ENCODE measurements around the gene RBM20. TPM values are rescaled to one million over a fixed set of nuclear protein-coding genes. Genes with fewer than 3 reads are reported as not detected.

Gene RBM20
- total RNA-seq, 2 experiments from 2014 or later: 0.38 to 0.72 TPM

GRCh38 chr10:110859973-110860376, 215.8 kb downstream of the RBM20 start:
- Mint-ChIP-seq H3K4me3 (peak overlapping the region; percentile 29), H3K27me3 (no peaks in the 10 kb centered on the region), H3K27ac (peak overlapping the region; percentile 92), H3K9me3 (peaks cover 8% of the 10 kb centered on the region), H3K36me3 (ENCODE audit: low read depth) (peaks cover 23% of the 10 kb centered on the region), H3K4me1 (ENCODE audit: low read depth) (peaks cover 79% of the 10 kb centered on the region)
- ChIA-PET CTCF (interaction anchor here (0.9 to 2.5 kb wide), 5 partner anchors 9 to 112 kb away, joined by 3 to 10 read pairs (median 5); no protein-coding TSS in a partner anchor), POLR2A (interaction anchor here (0.9 to 4.6 kb wide), 9 partner anchors 10 to 556 kb away, joined by 3 to 25 read pairs (median 3); partner anchors contain the start of gene PDCD4)
- no peak for TF ChIP-seq CTCF (IDR thresholded peaks at IDR 0.05)
- ATAC-seq (no peak), DNase-seq (no peak)
- intact Hi-C loops (cut with micrococcal nuclease): loop anchor here (5.0 kb wide), 1 partner anchor 58 kb away; no protein-coding TSS in a partner anchor

DNA sequence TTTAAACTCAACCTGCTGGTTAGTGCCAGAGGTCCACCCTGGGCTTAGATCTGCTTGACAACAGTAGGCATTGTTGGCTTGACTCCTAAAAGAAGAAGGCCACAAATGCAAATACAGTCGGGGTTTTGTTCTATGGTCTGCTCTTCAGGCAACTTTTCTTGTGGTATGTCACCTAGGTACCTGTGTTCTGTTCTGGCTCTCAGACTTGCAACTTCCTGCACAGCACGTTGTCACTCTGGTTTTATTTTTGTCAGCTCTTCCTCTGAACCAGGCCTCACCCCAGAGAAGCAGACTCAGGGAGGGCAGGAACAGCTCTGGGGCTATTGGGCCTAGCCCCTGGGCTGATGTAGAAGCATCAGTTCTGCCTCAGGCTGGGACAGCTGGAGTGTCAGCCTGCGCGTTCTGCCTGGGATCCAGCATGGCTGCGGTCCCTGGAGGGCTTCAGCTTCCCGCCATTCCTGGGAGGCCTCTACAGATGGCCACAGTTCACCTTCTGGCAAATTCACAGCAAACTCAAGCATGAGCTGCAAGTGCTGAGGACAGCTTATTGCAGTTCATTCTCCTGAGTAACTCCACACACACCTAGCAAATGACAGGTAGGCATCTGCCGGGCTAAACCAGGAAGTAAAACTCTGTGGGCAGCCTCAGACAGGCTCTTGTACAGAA, 216.6 kb downstream of the RBM20 start:
- no peak for TF ChIP-seq CTCF (IDR thresholded peaks at IDR 0.05)
- peaks cover 23% of the 10 kb centered on the region for H3K36me3 Mint-ChIP-seq (ENCODE audit: low read depth)
- peak overlapping the region; percentile 51 for H3K4me3 Mint-ChIP-seq
- ChIA-PET POLR2A (interaction anchor here (0.7 to 4.6 kb wide), 10 partner anchors 8 to 557 kb away, joined by 3 to 25 read pairs (median 5); no protein-coding TSS in a partner anchor), CTCF (interaction anchor here (1.4 to 2.5 kb wide), 5 partner anchors 9 to 57 kb away, joined by 3 to 15 read pairs (median 5); partner anchors contain the start of gene PDCD4)
- H3K9me3 Mint-ChIP-seq: peaks cover 7% of the 10 kb centered on the region
- peak overlapping the region; percentile 92 for H3K27ac Mint-ChIP-seq
- peaks cover 85% of the 10 kb centered on the region for H3K4me1 Mint-ChIP-seq (ENCODE audit: low read depth)
- intact Hi-C loops (cut with micrococcal nuclease): no loop called here
- H3K27me3 Mint-ChIP-seq: no peaks in the 10 kb centered on the region
- DNase-seq (peak; percentile 58), ATAC-seq (peak; percentile 63)

GRCh38 chr10:110861476-110861875, 217.3 kb downstream of the RBM20 start:
- intact Hi-C loops (cut with micrococcal nuclease): no loop called here

GRCh38 chr10:110861930-110862649, 218.0 kb downstream of the RBM20 start:
- intact Hi-C loops (cut with micrococcal nuclease): no loop called here
- H3K4me3 Mint-ChIP-seq: no peak overlapping the region
- peak overlapping the region; percentile 96 for H3K27ac Mint-ChIP-seq
- H3K4me1 Mint-ChIP-seq (ENCODE audit: low read depth): peaks cover 95% of the 10 kb centered on the region
- peaks cover 3% of the 10 kb centered on the region for H3K9me3 Mint-ChIP-seq
- DNase-seq (no peak), ATAC-seq (no peak)
- no peaks in the 10 kb centered on the region for H3K27me3 Mint-ChIP-seq
- CTCF ChIA-PET: interaction anchor here (0.6 to 2.5 kb wide), 8 partner anchors 9 to 116 kb away, joined by 3 to 15 read pairs (median 4); partner anchors contain the start of gene PDCD4
- peaks cover 21% of the 10 kb centered on the region for H3K36me3 Mint-ChIP-seq (ENCODE audit: low read depth)
- POLR2A ChIA-PET: interaction anchor here (0.8 to 1.8 kb wide), 9 partner anchors 9 to 114 kb away, joined by 3 to 8 read pairs (median 4); partner anchors contain the start of gene PDCD4
- TF ChIP-seq CTCF (IDR thresholded peaks at IDR 0.05): no peak

More at GRCh38 chr10:110861476-110861875, 217.3 kb downstream of the RBM20 start:
- DNase-seq (no peak), ATAC-seq (no peak)
- H3K4me1 Mint-ChIP-seq (ENCODE audit: low read depth): peaks cover 90% of the 10 kb centered on the region
- ChIA-PET CTCF (interaction anchor here (1.4 to 2.5 kb wide), 4 partner anchors 9 to 58 kb away, joined by 3 to 15 read pairs (median 7); partner anchors contain the start of gene PDCD4), POLR2A (interaction anchor here (0.7 to 1.8 kb wide), 7 partner anchors 9 to 87 kb away, joined by 3 to 8 read pairs (median 5); no protein-coding TSS in a partner anchor)
- peaks cover 3% of the 10 kb centered on the region for H3K9me3 Mint-ChIP-seq
- H3K27me3 Mint-ChIP-seq: no peaks in the 10 kb centered on the region
- peaks cover 21% of the 10 kb centered on the region for H3K36me3 Mint-ChIP-seq (ENCODE audit: low read depth)
- H3K4me3 Mint-ChIP-seq: no peak overlapping the region
- H3K27ac Mint-ChIP-seq: peak overlapping the region; percentile 92
- no peak for TF ChIP-seq CTCF (IDR thresholded peaks at IDR 0.05)
